Iris pigment epithelial cell (primary cell): ENCODE data around the gene GCNT2.
"Not testable (repeated sequence)": the region's sequence is repeated elsewhere in the genome, so short reads cannot be mapped to it uniquely, and the experiment has no call there.

ENCODE experiments used
- DNase-seq: peaks from one replicate; pipeline ENCODE4 v3.0.0-alpha.2; 2011; ENCODE audit warnings: low read depth

GCNT2 gene

DNA sequence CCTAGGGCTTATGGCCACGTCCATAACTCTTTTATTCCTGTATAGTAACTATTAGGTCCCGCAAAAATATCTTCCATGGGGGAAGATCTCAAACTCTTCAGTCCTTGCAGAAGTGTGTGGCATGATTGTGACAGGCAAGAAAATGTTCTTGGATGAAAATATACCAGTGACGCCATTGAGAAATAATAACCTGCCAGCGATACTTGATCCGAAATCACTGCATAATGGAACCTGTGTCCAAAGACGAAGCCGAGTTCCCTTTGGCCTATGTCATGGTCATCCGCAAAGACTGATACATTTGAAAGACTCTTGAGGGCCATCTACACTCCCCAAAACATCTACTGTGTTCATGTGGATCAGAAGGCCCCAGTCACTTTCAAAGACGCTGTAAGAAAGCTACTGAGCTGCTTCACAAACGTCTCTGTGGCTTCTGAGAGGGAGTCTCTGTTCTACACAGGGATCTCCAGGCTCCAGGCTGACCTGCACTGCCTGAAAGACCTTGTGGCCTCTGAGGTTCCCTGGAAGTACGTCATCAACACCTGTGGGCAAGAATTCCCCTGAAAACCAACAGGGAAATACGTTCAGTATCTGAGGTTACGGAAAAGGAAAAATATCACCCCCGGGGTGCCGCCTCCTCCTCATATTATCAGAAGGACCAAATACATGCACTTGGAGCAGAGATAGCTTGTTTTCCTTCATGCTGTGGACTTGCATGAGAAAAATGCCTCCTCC lies 6.9 kb upstream of the GCNT2 start:
- no peak for DNase-seq

DNA sequence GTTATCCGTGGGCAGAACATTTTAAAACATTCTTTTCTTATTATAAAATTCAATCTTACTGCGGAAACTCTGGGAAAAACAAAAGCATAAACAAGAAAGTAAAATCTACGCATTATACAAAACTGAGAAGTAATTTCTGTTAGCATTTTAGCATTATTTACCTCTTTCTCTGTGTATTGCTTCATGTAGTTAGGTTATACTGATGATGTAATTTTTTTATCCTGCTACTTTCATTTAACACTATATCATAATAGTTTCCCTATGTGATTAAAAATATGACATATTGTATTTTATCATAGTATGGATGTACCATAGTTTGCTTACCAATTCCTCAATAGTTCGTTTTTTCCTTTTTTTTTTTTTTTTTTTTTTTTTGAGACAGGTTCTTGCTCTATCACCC lies 4.2 kb upstream of the GCNT2 start:
- DNase-seq = no peak

DNA sequence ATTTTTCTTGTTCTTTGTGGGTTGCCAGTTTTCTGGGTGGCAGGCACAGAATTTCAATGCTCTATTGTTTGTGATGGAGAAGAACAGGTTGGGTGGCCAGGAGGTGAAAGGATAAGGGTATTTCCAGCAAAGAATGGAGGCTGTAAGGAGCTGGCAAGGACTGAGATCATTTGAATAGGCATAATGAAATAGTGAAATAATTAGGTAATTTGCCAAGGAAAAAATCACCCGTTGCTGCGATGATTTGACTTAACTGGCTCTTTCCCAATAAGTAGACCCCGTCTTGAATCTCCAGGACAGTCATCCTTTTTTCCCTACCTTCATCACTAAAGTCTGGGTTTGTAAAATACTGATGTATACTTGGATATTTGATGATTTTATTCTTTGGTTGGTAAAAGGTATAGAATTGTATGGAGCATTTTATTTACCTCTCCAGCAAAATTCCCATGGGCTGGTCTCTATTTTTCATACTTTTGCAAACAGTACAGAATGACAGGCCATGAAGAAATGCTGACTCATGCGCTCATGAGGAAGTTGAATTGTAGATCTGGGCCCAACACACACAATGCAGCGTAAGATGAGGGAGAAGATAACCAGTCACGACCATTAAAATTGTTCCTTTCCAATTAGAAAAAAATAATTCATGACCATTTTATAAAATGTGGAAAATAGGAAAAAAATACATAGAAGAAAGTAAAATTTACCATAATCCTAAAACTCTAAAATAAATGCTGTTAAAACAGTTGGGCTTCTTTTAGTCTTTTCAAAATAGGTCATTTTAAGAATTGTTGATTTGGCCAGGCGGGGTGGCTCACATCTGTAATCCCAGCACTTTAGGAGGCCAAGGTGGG lies 2.4 kb upstream of the GCNT2 start:
- peak; percentile 80 for DNase-seq

GRCh38 chr6:10519408-10519697 lies 1.8 kb upstream of the GCNT2 start:
- peak; percentile 39 for DNase-seq

GRCh38 chr6:10520468-10520867 lies 683 bp upstream of the GCNT2 start:
- peak; percentile 58 for DNase-seq

DNA sequence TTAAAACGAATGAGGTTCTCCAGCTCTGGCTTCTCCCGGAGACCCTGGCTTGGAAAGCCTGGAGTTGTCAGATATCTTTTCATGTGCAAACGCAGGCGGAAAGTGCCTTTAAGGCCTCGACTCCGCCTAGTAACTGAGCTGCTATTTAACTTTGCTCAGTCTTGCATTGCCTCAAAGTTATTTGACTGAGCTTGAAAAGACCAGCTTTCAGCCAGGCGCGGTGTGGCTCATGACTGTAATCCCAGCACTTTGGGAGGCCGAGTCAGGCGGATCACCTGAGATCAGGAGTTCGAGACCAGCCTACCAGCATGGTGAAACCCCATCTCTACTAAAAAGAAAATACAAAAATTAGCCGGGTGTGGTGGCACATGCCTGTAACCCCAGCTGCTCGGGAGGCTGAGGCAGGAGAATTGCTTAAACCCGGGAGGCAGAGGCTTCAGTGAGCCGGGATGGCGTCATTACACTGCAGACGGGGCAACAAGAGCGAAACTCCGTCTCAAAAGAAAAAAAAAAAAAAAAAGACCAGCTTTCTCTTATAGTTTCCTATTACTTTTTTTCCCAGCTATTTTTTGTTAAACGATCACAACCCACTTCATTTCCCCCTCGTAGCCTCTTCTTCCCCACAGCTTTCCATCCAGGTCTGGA lies 1.9 kb downstream of the GCNT2 start:
- no peak for DNase-seq

DNA sequence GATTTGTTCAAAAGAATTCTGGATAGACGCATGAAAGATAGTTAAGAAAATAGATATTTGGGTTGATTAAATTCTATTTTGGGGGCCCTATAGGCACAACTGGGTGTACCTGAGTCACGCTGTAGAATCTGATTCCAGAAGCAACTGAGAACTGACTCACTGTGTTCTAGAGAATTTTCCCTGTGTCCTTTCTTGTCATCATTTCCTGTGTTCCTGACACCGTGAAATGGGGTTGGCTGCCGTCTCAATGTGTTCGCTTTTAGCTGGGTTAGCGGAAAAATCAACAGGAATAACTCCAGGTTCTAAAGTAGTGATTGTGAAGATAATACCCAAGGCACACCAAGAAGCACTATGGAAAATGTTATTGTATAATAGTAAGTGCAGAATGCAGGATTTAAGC lies 5.0 kb downstream of the GCNT2 start:
- DNase-seq = peak; percentile 54

GRCh38 chr6:10528158-10528981 lies 7.2 kb downstream of the GCNT2 start:
- peak; percentile 89 for DNase-seq

DNA sequence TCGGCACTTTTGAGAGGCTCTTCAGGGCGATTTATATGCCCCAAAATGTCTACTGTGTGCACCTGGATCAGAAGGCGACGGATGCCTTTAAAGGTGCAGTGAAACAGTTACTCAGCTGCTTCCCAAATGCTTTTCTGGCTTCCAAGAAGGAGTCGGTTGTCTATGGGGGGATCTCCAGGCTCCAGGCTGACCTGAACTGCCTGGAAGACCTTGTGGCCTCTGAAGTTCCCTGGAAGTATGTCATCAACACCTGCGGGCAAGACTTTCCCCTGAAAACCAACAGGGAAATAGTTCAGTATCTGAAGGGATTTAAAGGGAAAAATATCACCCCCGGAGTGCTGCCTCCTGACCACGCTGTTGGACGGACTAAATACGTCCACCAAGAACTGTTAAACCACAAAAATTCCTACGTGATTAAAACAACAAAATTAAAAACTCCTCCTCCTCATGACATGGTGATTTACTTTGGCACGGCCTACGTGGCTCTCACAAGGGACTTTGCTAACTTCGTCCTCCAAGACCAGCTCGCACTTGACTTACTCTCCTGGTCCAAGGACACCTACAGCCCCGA lies 8.2 kb downstream of the GCNT2 start:
- DNase-seq = peak; percentile 12

- not testable (repeated sequence) for DNase-seq
Measured at GRCh38 chr6:10529828-10530374, 8.8 kb downstream of the GCNT2 start.

GRCh38 chr6:10531503-10531902 lies 10.4 kb downstream of the GCNT2 start:
- no peak for DNase-seq

GRCh38 chr6:10531942-10532341 lies 10.8 kb downstream of the GCNT2 start:
- no peak for DNase-seq

DNA sequence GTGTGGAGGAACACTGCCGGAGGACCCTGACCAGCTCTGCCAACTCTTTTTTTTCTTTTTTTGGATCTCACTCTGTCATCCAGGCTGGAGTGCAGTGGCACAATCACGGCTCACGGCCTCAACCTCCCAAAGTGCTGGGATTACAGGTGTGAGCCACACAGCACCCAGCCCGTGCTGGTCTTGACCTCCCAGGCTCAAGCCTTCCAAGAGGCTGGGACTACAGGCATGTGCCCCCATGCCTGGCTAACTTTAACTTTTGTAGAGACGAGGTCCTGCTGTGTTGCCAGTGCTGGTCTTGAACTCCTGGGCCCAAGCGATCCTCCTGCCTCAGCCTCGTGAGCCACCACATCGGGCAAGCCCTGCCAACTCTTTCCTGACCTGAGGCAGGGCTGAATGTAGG lies 11.2 kb downstream of the GCNT2 start:
- DNase-seq = no peak

DNA sequence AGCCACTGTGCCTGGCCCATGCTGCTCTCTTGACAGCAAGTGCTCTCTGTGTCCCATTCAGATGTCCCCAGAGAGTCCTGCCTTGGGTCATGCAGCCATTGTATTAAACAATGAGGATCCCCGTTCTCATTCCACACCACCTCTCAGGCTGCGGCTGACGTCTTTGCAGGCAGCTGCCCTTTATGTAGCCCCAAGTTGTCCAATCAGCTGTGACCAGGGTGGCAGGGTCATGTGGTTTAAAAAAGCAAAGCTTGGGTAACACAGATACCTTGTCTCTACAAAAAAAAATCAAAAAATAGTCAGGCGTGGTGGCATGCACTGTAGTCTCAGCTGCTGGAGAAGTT lies 13.2 kb downstream of the GCNT2 start:
- DNase-seq = no peak

DNA sequence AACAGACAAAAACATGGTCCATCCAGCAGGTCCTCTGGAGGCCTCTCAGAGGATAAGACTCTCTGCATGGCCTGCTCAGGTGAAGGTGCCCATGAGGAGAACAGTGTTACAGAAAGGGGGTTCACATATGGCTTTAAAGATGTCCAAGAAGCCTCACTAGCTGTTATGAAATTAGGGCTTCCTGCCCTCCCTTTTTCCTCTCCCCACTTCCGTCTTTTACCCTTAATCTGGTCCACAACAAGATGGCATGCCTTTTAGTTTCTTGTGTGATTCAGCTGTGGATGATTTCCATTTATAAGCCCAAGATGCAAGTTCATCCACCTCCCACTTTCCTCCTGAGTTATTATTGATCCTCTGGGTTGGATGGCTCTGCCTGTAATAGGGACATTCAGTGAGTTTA lies 14.0 kb downstream of the GCNT2 start:
- no peak for DNase-seq

DNA sequence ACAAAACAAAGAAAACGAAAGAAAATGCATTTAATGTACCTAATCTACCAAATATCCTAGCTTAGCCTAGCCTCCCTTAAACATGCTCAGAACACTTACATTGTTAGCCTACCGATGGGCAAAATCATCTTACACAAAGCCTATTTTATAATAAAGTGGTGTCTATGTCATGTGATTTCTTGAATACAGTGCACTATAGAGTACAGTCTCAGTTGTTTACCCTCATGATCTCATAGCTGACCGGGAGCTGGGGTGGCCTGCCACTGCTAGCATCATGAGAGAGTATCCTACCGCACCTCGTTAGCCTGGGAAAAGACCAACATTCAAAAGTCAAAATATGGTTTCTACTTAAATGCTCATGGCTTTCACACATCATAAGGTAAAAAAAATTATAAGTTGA lies 16.6 kb downstream of the GCNT2 start:
- no peak for DNase-seq

DNA sequence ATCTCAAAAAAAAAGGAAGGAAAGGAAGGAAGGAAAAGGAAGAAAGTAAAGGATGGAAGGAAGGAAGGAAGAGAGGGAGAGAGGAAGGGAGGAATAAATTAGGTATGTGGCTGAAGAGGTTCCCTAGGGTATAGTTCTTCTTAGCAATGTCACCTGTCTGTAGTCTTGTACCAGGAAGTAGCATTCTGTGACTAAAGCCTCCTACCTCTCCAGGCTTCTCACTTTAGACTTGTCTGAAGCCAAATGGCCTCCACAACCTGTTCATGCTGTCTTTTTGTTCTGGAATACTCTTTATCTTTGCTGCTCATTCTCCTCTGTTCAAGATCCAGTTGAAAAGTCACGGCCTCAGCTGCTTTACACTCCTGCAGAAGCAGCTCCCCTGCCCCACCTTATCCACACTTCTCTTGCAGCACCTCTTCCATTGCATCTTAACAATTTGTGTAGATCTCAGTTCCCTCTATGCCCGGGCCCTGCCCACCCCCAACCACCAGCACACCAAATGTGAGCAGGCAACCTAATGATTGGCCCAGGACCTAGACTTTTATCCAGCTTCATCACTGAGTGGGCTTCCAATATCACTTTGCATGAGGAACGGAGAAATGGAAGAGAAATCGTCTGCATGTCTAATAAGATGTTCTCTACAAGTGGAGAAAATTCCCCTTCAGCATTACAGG lies 19.1 kb downstream of the GCNT2 start:
- DNase-seq = no peak

DNA sequence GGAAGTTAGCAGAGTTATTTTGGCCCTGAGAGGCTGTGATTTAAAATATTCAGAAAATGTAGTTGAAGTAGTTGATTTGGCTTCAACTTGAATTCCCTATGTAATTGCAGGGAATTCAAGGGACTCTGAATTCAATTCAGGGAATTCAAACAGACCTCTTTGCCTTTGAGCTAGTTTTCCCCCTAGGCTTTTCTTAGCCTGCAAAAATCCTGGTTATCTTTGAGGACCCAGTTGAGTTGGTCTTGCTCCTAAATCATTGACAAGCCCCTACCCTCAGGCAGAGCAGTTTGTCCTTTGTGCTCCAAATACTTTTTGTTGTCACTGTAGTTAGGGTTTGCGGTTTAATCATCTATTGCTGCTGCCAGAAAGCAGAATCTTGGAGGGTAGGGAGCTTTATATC lies 20.4 kb downstream of the GCNT2 start:
- DNase-seq = no peak

GRCh38 chr6:10542213-10542612 lies 21.1 kb downstream of the GCNT2 start:
- no peak for DNase-seq

- DNase-seq = no peak
Measured at GRCh38 chr6:10543488-10543887, 22.3 kb downstream of the GCNT2 start.

GRCh38 chr6:10545482-10545881 lies 24.3 kb downstream of the GCNT2 start:
- no peak for DNase-seq
